Measurements from ENCODE around the gene AHRR. TPM values are rescaled to one million over a fixed set of nuclear protein-coding genes. Genes with fewer than 3 reads are reported as not detected.

Gene AHRR
- total and polyA plus RNA-seq, 9 of the 15 experiments (the other 6 are each of a cell fraction or from before 2014, with no cell fraction given), result 0.06 to 1.6 (median 0.75) TPM; not detected in 1

- DNase-seq (ENCODE audit: extremely low read depth in 1 of 4, low spot score in 3 of 4), result no peak
- FAIRE-seq, result no peak
- 3% methylated on average over 12 of the region's 12 CpGs for WGBS (ENCODE audit: insufficient coverage, low coverage, missing lambda C conversion rate)
- Histone ChIP-seq H2AFZ (ENCODE audit: low read depth, low read length) (no peak overlapping the region), H3K9me1 (ENCODE audit: control insufficient read depth, insufficient read depth, low read length) (no peaks in the 10 kb centered on the region), H3K36me3 (ENCODE audit: control insufficient read depth, insufficient read depth, low read length) (no peaks in the 10 kb centered on the region), H3K27ac (ENCODE audit: extremely low read depth, low read depth, low read length) (no peak overlapping the region), H3K4me3 (no peak overlapping the region), H3K9me3 (replicated peaks; ENCODE audit: control insufficient read depth, insufficient read depth, low read depth, low read length) (no peaks in the 10 kb centered on the region), H3K4me1 (replicated peaks in 1 of 2; ENCODE audit: control insufficient read depth in 2 of 2, insufficient read depth in 2 of 2, low read length in 2 of 2) (peaks cover 0 to 28% of the 10 kb centered on the region in 2 experiments; a peak in 2 of 5 replicates), H3K27me3 (ENCODE audit: control insufficient read depth in 2 of 2, insufficient read depth in 2 of 2, low read length in 2 of 2) (peaks cover 81 to 96% of the 10 kb centered on the region in 2 experiments), H4K20me1 (replicated peaks; ENCODE audit: control insufficient read depth, insufficient read depth, low read length) (peaks cover 51% of the 10 kb centered on the region), H3K4me2 (ENCODE audit: insufficient read depth, low read length) (no peak overlapping the region), H3K79me2 (ENCODE audit: control insufficient read depth, insufficient read depth, low read length) (no peaks in the 10 kb centered on the region), H3K9ac (ENCODE audit: insufficient read depth in 1 of 2, low read depth in 2 of 2, low read length in 2 of 2) (no peak overlapping the region)
- BruUV-seq (replicated peaks), result no TSS peak
- intact Hi-C loops (cut with micrococcal nuclease) (no loop called here), in situ Hi-C loops (cut with MboI) (no loop called here)
- TF ChIP-seq CUX1 (CRISPR knock-in tag; IDR thresholded peaks at IDR 0.05) (no peak), ZNF695 (CRISPR knock-in tag; IDR thresholded peaks at IDR 0.05) (no peak), RBBP5 (IDR thresholded peaks at IDR 0.05; ENCODE audit: borderline replicate concordance, insufficient read depth, low read length, poor library complexity, severe bottlenecking) (no peak), ZFP91 (CRISPR knock-in tag; IDR thresholded peaks at IDR 0.05) (no peak), HMGN3 (IDR thresholded peaks at IDR 0.05; ENCODE audit: borderline replicate concordance, extremely low read depth, insufficient read length, low read depth, low read length) (no peak), ZNF830 (CRISPR knock-in tag; IDR thresholded peaks at IDR 0.05) (no peak), ARID2 (IDR thresholded peaks at IDR 0.05) (no peak), E2F4 (CRISPR knock-in tag; IDR thresholded peaks at IDR 0.05; ENCODE audit: low read depth) (no peak), BCOR (IDR thresholded peaks at IDR 0.05) (no peak)
- POLR2A ChIA-PET, result interaction anchor here (0.6 kb wide), 3 partner anchors 16 to 154 kb away, joined by 3 to 5 read pairs (median 3); partner anchors contain the start of genes CCDC127 and SDHA
- peak; percentile 5; the same call in 2 of the 3 replicates for ATAC-seq
- CTCF ChIA-PET (ENCODE audit: low intra/inter-chr PET ratio), result no interaction called here
These were observed 50.5 kb downstream of the AHRR start for GRCh38 chr5:371811-372555.
